Sigmoid colon (tissue), 7 donors: ENCODE results near the gene PLPPR1. TPM values are rescaled to one million over a fixed set of nuclear protein-coding genes. Genes with fewer than 3 reads are reported as not detected.

Source experiments
- DNase-seq: peaks from one replicate; pipeline ENCODE4 v3.0.0-alpha.2; 2019
- H3K27ac ChIP-seq, 4 donors: fragments of 200-600 bp; sonication (generic); one replicate each; pipeline ENCODE4 v1.5.1; 2016 to 2019; ENCODE audit warnings: mild to moderate bottlenecking in 1 of 4
- H3K27me3 ChIP-seq, 3 donors: fragments of 200-600 bp; sonication (generic); one replicate each; pipeline ENCODE4 v1.5.1; 2019; ENCODE audit warnings: mild to moderate bottlenecking in 1 of 3
- H3K36me3 ChIP-seq, 4 donors: fragments of 200-600 bp; sonication (generic); one replicate each; pipeline ENCODE4 v1.5.1; 2016 to 2019
- H3K4me1 ChIP-seq, 4 donors: fragments of 200-600 bp; sonication (generic); one replicate each; pipeline ENCODE4 v1.5.1; 2017 to 2019
- H3K4me3 ChIP-seq, 4 donors: fragments of 200-600 bp; sonication (generic); one replicate each; pipeline ENCODE4 v1.5.1; 2017 to 2019; ENCODE audit warnings: mild to moderate bottlenecking in 2 of 4, moderate library complexity in 1 of 4
- H3K9me3 ChIP-seq, 4 donors: fragments of 200-600 bp in 3 of 4; sonication (generic) in 3 of 4; one replicate each; pipeline versions ENCODE4 v1.5.1 to v1.6.1; 2013 to 2019
- EP300 ChIP-seq, 4 donors: sonication (generic); formaldehyde crosslinking; IDR thresholded peaks; one replicate each; pipeline ENCODE4 v1.6.1; 2017; ENCODE audit warnings: antibody characterized with exemption in 4 of 4
- POLR2A ChIP-seq, 2 donors: fragments of 450-650 bp; IDR thresholded peaks; one replicate each; pipeline ENCODE4 v1.6.1; 2016; ENCODE audit warnings: antibody characterized with exemption in 2 of 2, mild to moderate bottlenecking in 2 of 2, moderate library complexity in 2 of 2
- POLR2AphosphoS5 ChIP-seq, 4 donors: sonication (generic); formaldehyde crosslinking; IDR thresholded peaks; one replicate each; pipeline ENCODE4 v1.6.1; 2017; ENCODE audit warnings: antibody characterized with exemption in 4 of 4
- WGBS, 2 donors: extraction: QIAGEN DNeasy Blood & Tissue Kit; methylation state at CpG; one replicate each; pipeline ENCODE4 v1.1.7; 2013; 5-methylcytosine and 5-hydroxymethylcytosine counted together
- intact Hi-C: fragments of 100-400 bp; cut with DNase I; formaldehyde crosslinking; loops from one replicate; pipeline ENCODE4 v1.15.1; 2023
- polyA plus RNA-seq, 3 donors: library from polyadenylated mRNA; stranded (reverse); fragments of 200-250 nt; gene quantifications; one replicate each; pipeline ENCODE4 v1.2.3, GENCODE V29; 2013
- total RNA-seq, 4 donors: library from RNA; depleted of rRNA; stranded (reverse); fragments of >200 nt; gene quantifications; one replicate each; pipeline ENCODE4 v1.1.0, GENCODE V29; 2016
- TF ChIP-seq, protein P1 (sequence below), 4 experiments: fragments of 450-650 bp in 3 of 4; fragments of 200-600 bp in 1 of 4; IDR thresholded peaks; one replicate each; pipeline ENCODE4 v1.5.1; 2016 to 2019; ENCODE audit warnings: antibody characterized with exemption in 4 of 4, mild to moderate bottlenecking in 3 of 4, moderate library complexity in 2 of 4
- donor health status: healthy with polysubstance abuse.
- donor health status: Bipolar disorder and iron deficiency.
- donor health status: healthy.

The PLPPR1 gene
- total and polyA plus RNA-seq, 7 donors: 0.07 to 0.81 (median 0.38) TPM; not detected in 3

- intact Hi-C loops: no loop called here
- 88 to 92% methylated on average over 4 of the region's 4 CpGs for WGBS, 2 donors
- Histone ChIP-seq H3K27ac (no peak overlapping the region), H3K27me3 (no peaks in the 10 kb centered on the region), H3K36me3 (no peaks in the 10 kb centered on the region), H3K4me1 (no peaks in the 10 kb centered on the region), H3K9me3 (no peaks in the 10 kb centered on the region), H3K4me3 (no peak overlapping the region)
- DNase-seq: no peak
- TF ChIP-seq POLR2AphosphoS5 (IDR thresholded peaks at IDR 0.05): no peak
- TF ChIP-seq, protein P1, sequence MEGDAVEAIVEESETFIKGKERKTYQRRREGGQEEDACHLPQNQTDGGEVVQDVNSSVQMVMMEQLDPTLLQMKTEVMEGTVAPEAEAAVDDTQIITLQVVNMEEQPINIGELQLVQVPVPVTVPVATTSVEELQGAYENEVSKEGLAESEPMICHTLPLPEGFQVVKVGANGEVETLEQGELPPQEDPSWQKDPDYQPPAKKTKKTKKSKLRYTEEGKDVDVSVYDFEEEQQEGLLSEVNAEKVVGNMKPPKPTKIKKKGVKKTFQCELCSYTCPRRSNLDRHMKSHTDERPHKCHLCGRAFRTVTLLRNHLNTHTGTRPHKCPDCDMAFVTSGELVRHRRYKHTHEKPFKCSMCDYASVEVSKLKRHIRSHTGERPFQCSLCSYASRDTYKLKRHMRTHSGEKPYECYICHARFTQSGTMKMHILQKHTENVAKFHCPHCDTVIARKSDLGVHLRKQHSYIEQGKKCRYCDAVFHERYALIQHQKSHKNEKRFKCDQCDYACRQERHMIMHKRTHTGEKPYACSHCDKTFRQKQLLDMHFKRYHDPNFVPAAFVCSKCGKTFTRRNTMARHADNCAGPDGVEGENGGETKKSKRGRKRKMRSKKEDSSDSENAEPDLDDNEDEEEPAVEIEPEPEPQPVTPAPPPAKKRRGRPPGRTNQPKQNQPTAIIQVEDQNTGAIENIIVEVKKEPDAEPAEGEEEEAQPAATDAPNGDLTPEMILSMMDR (IDR thresholded peaks at IDR 0.05): no peak
- TF ChIP-seq EP300 (IDR thresholded peaks at IDR 0.05): no peak
- TF ChIP-seq POLR2A (IDR thresholded peaks at IDR 0.05): no peak
Observed at GRCh38 chr9:101333490-101333889, 305.0 kb downstream of the PLPPR1 start.

- no peak for TF ChIP-seq POLR2AphosphoS5 (IDR thresholded peaks at IDR 0.05)
- TF ChIP-seq, protein P1 (IDR thresholded peaks at IDR 0.05): no peak
- WGBS, 2 donors: 92 to 93% methylated on average over 25 of the region's 25 CpGs
Observed at GRCh38 chr9:101333926-101334702, 305.6 kb downstream of the PLPPR1 start.

GRCh38 chr9:101336091-101336490, 307.6 kb downstream of the PLPPR1 start:
- no peak overlapping the region for H3K27ac ChIP-seq
- no peak for DNase-seq
- H3K9me3 ChIP-seq: no peaks in the 10 kb centered on the region
- H3K4me3 ChIP-seq: no peak overlapping the region
- H3K36me3 ChIP-seq: no peaks in the 10 kb centered on the region
- no peak for TF ChIP-seq POLR2AphosphoS5 (IDR thresholded peaks at IDR 0.05)
- TF ChIP-seq POLR2A (IDR thresholded peaks at IDR 0.05): no peak
- TF ChIP-seq, protein P1 (IDR thresholded peaks at IDR 0.05): no peak
- no peak for TF ChIP-seq EP300 (IDR thresholded peaks at IDR 0.05)
- no peaks in the 10 kb centered on the region for H3K4me1 ChIP-seq
- no peaks in the 10 kb centered on the region for H3K27me3 ChIP-seq
- intact Hi-C loops: no loop called here

More at GRCh38 chr9:101333926-101334702, 305.6 kb downstream of the PLPPR1 start:
- intact Hi-C loops: no loop called here
- no peaks in the 10 kb centered on the region for H3K4me1 ChIP-seq
- H3K9me3 ChIP-seq: no peaks in the 10 kb centered on the region
- no peak overlapping the region for H3K27ac ChIP-seq
- DNase-seq: no peak
- no peak overlapping the region for H3K4me3 ChIP-seq
- H3K27me3 ChIP-seq: no peaks in the 10 kb centered on the region
- no peaks in the 10 kb centered on the region for H3K36me3 ChIP-seq

DNA sequence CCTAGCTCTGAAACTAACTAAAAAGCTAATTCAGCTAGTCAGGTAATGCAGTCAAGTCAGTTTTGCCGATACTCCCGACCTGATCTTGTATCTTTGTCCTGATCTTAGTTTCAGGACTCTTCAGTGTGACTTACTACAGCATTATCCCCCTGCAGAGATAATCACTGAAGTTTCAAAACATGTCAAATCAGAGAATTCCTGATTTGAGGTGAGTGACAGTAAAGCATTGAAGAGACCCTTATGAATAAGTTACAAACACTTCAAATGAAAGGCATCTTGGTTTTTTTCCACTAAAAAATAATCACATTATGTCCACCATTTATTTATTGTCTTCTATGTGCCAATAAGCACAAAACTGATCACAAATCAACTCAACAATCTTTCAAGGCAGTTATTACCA, 308.7 kb downstream of the PLPPR1 start:
- 88 to 91% methylated on average over 2 of the region's 2 CpGs for WGBS, 2 donors

More for the DNA sequence above, 308.7 kb downstream of the PLPPR1 start:
- Histone ChIP-seq H3K36me3 (no peaks in the 10 kb centered on the region), H3K27me3 (no peaks in the 10 kb centered on the region), H3K9me3 (no peaks in the 10 kb centered on the region), H3K27ac (no peak overlapping the region), H3K4me3 (no peak overlapping the region), H3K4me1 (no peaks in the 10 kb centered on the region)
- DNase-seq: no peak
- TF ChIP-seq POLR2A (IDR thresholded peaks at IDR 0.05) (no peak), POLR2AphosphoS5 (IDR thresholded peaks at IDR 0.05) (no peak), EP300 (IDR thresholded peaks at IDR 0.05) (no peak)
- TF ChIP-seq, protein P1 (IDR thresholded peaks at IDR 0.05): no peak
- intact Hi-C loops: no loop called here
